DMS53 treated with DMSO at 0.1 percent for 48 hours (cell line): ENCODE measurements around the gene FAM20C.
"Not testable (repeated sequence)": the region's sequence is repeated elsewhere in the genome, so short reads cannot be mapped to it uniquely, and the experiment has no call there.

Experiments used
- DNase-seq: peaks from one replicate; lab custom pipeline; 2025; ENCODE audit not compliant: unreplicated experiment; lab: John Stamatoyannopoulos, UW

Gene FAM20C

DNA sequence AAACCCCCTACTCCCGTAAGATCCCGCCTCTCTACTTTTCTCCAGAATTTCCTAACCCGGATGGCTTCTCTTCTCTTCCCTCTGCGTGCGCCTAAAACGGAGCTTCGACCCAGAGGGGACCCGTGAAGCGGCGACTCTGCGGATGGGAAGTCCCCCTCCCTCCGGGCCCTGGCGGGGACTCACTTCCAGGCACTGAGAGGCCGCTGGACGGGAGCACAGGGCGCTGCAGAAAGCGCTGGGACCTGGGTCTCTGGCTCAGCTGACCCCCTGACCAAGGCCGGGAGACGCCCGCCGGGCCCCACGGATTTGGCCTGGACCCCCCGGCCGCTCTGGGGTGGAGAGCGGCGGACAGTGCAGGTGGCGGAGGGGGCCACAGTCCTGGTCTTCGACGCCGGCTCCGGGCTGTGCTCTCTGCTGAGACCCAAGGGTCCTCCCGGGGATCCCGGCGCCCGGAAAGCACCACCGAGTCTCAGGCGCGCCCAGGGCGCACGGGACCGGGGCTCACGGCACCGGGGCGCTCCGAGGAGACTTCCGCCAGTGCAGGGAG is 96.9 kb downstream of the FAM20C start:
- DNase-seq: no peak

- no peak for DNase-seq
Measured at GRCh38 chr7:289756-290553, 97.6 kb downstream of the FAM20C start, which contains the start of gene FOXL3. Gene FOXL3, plus strand, starts transcription at chr7:290170. Its CDS starts 0 bp downstream, at chr7:290170.

- no peak for DNase-seq
Measured at GRCh38 chr7:290554-291372, 98.4 kb downstream of the FAM20C start.

- DNase-seq: no peak
Measured at GRCh38 chr7:291373-292092, 99.2 kb downstream of the FAM20C start.

DNA sequence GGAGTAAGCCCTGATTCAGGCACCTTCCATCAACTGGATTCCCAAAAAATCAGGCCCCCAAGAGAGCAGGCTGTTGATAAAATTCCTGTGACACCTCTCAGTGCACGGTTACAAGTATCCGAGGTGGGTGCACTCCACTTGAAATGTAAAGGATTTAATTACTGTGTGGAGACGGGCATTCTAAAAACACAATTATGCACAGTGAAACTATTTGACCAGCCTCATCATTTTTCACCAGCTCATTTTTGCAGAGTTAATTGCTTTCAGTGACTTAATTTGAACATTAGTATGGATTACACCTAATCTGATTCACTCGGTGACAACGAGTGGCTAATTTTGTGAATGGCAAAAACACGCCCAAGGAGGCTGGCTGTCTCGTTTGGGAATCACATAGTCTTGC is 99.9 kb downstream of the FAM20C start:
- no peak for DNase-seq

GRCh38 chr7:292826-293225 is 100.5 kb downstream of the FAM20C start:
- DNase-seq: no peak

DNA sequence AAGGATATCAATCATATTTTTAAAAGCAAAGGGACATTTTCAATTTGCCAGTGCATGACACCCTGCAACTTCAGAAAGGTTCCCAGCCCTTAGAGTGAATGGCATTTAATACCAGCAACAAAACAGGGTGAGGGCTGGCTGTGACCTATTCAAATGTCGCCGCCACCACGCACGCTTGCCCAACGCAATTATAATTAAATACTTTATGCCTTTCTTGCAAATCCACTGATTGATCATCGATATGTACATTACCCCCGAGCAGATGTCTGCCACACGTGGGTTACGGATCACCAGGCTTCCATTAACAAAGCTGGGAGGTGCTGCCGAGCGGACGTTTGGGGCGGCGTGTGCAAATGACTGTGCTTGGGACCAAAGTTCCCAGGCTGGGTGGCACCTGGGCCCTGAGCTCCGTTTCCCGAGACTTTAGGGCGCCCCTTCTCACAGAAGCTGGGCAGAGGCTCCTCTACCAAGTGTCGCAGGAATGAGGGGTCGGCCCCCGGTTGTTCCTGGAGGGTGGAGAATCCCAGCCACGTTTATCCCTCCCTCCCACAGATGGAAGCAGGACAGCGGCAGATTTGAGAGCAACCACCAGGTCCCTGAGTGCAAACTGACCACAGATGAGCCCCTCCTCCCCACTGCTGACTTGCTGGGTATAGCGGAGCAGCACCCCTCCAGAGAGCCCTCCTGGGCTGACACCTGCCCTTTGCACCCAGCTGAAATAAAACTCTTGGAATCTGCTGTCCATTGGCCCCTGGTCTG is 101.5 kb downstream of the FAM20C start:
- DNase-seq: no peak

DNA sequence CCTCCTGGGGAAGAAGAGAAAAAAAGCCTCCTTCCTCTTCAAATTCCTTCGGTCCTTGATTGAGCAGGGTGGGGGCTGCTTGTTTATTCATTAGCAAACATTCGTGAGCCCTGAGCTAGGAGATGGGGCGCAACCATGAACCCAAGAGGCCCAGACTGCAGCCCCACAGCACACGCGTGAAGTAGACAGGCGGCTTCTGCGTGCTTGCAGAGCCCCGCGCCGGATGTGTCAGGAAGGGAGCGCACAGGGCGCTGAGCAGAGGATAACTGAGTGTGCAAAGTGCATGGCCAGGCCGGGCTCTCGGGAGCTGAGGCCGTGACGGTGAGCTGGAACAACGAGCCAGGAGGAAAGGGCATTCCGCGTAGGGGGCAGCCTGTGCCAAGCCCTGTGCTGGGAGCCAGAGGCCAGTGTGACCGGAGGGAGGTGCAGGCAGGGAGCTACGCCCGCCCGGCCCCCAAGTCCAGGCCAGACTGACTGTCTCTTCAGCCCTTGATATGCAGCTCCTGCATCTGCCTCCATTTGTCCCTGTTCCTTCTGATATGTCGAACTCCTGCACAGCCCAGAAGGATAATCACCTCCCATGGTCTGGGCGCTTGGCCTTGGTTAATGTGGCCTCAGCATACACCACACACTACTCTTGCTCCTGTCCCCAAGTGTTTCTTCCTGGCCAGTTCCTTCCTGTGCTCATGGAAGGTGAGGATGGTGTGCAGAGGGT is 102.2 kb downstream of the FAM20C start:
- no peak for DNase-seq

- no peak for DNase-seq
Measured at GRCh38 chr7:295155-296154, 103.1 kb downstream of the FAM20C start.

DNA sequence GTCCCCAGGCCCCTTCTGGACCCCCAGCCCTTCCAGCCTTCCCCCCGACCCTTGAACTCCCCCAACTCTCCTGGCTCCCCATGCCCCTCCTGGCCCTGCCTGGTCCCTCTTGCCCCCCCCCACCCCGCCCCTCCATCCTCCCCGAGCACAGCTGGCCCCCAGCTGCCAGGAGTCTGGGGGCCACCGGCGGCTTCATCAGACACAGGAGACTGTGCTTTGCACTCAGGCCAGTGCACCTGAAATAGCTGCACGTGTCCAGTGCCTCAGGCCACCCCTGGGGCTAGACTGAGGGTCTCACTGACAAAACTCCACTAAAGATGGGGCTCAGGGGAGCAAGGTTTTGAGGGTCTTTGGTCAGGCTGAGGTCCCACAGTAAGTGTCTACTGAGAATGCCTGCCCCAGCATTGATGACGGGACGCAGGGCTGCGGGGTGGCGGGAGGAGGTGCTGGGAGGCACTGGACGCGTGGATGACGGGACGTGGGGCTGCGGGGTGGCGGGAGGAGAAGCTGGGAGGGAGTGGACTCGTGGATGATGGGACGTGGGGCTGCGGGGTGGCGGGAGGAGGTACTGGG is 104.1 kb downstream of the FAM20C start:
- DNase-seq: no peak

DNA sequence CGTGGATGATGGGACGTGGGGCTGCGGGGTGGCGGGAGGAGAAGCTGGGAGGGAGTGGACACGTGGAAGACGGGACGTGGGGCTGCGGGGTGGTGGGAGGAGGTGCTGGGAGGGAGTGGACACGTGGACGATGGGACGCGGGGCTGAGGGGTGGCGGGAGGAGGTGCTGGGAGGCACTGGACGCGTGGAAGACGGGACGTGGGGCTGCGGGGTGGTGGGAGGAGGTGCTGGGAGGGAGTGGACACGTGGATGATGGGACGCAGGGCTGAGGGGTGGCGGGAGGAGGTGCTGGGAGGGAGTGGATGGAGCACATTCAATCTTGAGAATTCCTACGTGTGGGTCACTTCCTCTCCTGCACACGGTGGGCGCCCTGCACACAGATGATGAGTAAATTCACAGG is 104.8 kb downstream of the FAM20C start:
- not testable (repeated sequence) for DNase-seq

GRCh38 chr7:297611-298374 is 105.4 kb downstream of the FAM20C start:
- DNase-seq: no peak

GRCh38 chr7:298375-298702 is 106.0 kb downstream of the FAM20C start:
- DNase-seq: no peak

DNA sequence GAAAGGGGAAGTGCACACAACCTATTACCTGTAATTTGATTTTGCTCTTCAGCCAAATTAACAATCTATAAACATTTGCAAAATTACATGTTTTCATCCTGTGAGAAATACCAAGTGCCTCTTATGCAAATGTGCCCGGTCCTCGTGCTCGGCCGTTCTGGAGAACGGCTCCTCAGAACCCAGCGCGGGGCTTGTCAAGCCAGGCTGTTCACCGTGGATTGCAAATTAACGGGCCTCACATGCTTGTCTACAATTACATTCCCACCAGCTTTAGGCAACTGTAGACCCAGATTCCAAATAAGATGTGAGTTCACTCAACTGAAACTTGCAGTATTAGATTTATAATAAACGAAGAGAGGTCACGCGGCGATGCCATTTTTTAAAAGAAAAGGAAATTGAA is 106.4 kb downstream of the FAM20C start:
- no peak for DNase-seq

DNA sequence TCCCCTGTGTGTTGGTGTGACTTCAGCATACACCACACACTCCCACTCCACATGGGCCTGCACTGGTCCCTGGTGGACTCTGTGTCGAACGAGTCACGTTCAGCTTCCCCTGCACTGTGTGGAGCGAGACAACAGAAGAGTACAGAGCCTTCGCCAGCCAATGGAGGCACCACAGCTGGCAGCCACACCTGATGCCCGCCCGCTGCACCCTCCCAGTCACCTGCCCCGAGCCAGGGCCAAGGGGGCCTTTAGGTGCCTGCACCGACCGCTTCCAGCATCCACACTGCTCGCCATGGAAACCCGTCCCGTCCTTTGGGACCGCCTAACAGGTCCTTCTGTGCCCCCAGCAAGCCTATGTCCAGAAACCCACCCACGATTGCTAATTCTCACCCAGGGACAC is 106.8 kb downstream of the FAM20C start:
- no peak for DNase-seq

GRCh38 chr7:299628-300027 is 107.3 kb downstream of the FAM20C start:
- no peak for DNase-seq

GRCh38 chr7:300048-300447 is 107.7 kb downstream of the FAM20C start:
- no peak for DNase-seq
